IMR-90 (cell line): Measurements from ENCODE around the gene FOLR2. TPM values are rescaled to one million over a fixed set of nuclear protein-coding genes. Genes with fewer than 3 reads are reported as not detected.

Experiments
- ATAC-seq: fragments of 200-7000 bp; cut with Tn5 transposase; 2 replicates; pipeline ENCODE4 v1.9.1; 2020; ENCODE audit warnings: low read depth, mild to moderate bottlenecking, moderate library complexity
- BruUV-seq: library from RNA; stranded (reverse); fragments of 400-500 nt; replicated peaks from 2 replicates; lab custom pipeline; 2021; lab: Mats Ljungman, UMichigan
- CTCF ChIA-PET: fragments of 300-600 bp; formaldehyde crosslinking; extraction: SDS; loops from one replicate; lab custom pipeline; 2021; ENCODE audit warnings: antibody characterized with exemption; lab: Yijun Ruan, JAX
- POLR2A ChIA-PET: fragments of 300-600 bp; sonication (Branson Sonifier 250); formaldehyde crosslinking; loops from one replicate; lab custom pipeline; 2022; ENCODE audit warnings: antibody characterized with exemption; ENCODE audit not compliant: unreplicated experiment; lab: Charles Lee
- DNase-seq: peaks from one replicate; pipeline ENCODE4 v3.0.0; 2013
- H2AFZ ChIP-seq: replicated peaks from 2 replicates; pipeline ENCODE3; 2013; ENCODE audit warnings: low read length, mild to moderate bottlenecking; ENCODE audit not compliant: poor library complexity
- H2AK5ac ChIP-seq: 2 replicates; pipeline ENCODE4 v1.6.1; 2013; ENCODE audit warnings: low read depth, low read length, inconsistent platforms
- H2AK9ac ChIP-seq: replicated peaks from 2 replicates; pipeline ENCODE3; 2013; ENCODE audit warnings: mild to moderate bottlenecking, low read depth, low read length, moderate library complexity; ENCODE audit not compliant: poor library complexity
- H2BK120ac ChIP-seq: 2 replicates; pipeline ENCODE4 v1.6.1; 2013; ENCODE audit warnings: low read depth, low read length, inconsistent platforms
- H2BK15ac ChIP-seq: 3 replicates; pipeline ENCODE4 v1.6.1; 2013; ENCODE audit warnings: low read depth, low read length, inconsistent platforms
- H2BK20ac ChIP-seq: 2 replicates; pipeline ENCODE4 v1.6.1; 2013; ENCODE audit warnings: low read depth, mild to moderate bottlenecking, inconsistent platforms, low read length, moderate library complexity
- H2BK5ac ChIP-seq: 2 replicates; pipeline ENCODE4 v1.6.1; 2013; ENCODE audit warnings: mild to moderate bottlenecking, low read depth, low read length, inconsistent platforms; ENCODE audit not compliant: poor library complexity, severe bottlenecking
- H3K14ac ChIP-seq: replicated peaks from 2 replicates; pipeline ENCODE4 v1.6.1; 2013; ENCODE audit warnings: low read depth, low read length, inconsistent platforms
- H3K18ac ChIP-seq: 2 replicates; pipeline ENCODE4 v1.6.1; 2013; ENCODE audit warnings: low read depth, low read length, control low read depth
- H3K23ac ChIP-seq: 2 replicates; pipeline ENCODE4 v1.6.1; 2013; ENCODE audit warnings: low read depth, low read length, inconsistent platforms
- H3K27ac ChIP-seq: 2 replicates; pipeline ENCODE4 v1.5.1; 2013; ENCODE audit warnings: mild to moderate bottlenecking, control low read depth, low read length; ENCODE audit not compliant: insufficient read depth
- H3K27me3 ChIP-seq: 2 replicates; pipeline ENCODE4 v1.6.1; 2013; ENCODE audit warnings: low read length; ENCODE audit not compliant: control insufficient read depth, insufficient read depth
- H3K36me3 ChIP-seq: 2 replicates; pipeline ENCODE4 v1.6.1; 2013; ENCODE audit warnings: low read length, mixed read lengths; ENCODE audit not compliant: control insufficient read depth, insufficient read depth
- H3K4ac ChIP-seq: 2 replicates; pipeline ENCODE4 v1.6.1; 2013; ENCODE audit warnings: low read depth, low read length, inconsistent platforms
- H3K4me1 ChIP-seq: 2 replicates; pipeline ENCODE4 v1.6.1; 2013; ENCODE audit warnings: low read length, mixed read lengths; ENCODE audit not compliant: control insufficient read depth, insufficient read depth
- H3K4me2 ChIP-seq: 2 replicates; pipeline ENCODE4 v1.6.1; 2013; ENCODE audit warnings: low read depth, mild to moderate bottlenecking, control low read depth, low read length, moderate library complexity
- H3K4me3 ChIP-seq: 2 replicates; pipeline ENCODE4 v1.5.1; 2013; ENCODE audit warnings: low read depth, mild to moderate bottlenecking, control low read depth, low read length, moderate library complexity; ENCODE audit not compliant: insufficient read depth
- H3K56ac ChIP-seq: 2 replicates; pipeline ENCODE4 v1.6.1; 2013; ENCODE audit warnings: low read length, inconsistent platforms; ENCODE audit not compliant: insufficient read depth; ENCODE audit errors: extremely low read depth
- H3K79me1 ChIP-seq, 2 experiments: 2 replicates each; pipeline ENCODE4 v1.6.1; 2013; ENCODE audit warnings: low read length in 2 of 2, inconsistent platforms in 1 of 2, low read depth in 1 of 2
- H3K9ac ChIP-seq: 2 replicates; pipeline ENCODE4 v1.6.1; 2013; ENCODE audit warnings: low read depth, low read length, control low read depth
- H3K9me1 ChIP-seq: 2 replicates; pipeline ENCODE4 v1.6.1; 2013; ENCODE audit warnings: low read length, inconsistent platforms; ENCODE audit not compliant: insufficient read depth
- H3K9me3 ChIP-seq: 2 replicates; pipeline ENCODE4 v1.6.1; 2013; ENCODE audit warnings: low read length; ENCODE audit not compliant: control insufficient read depth, insufficient read depth
- H4K20me1 ChIP-seq: 2 replicates; pipeline ENCODE4 v1.6.1; 2013; ENCODE audit warnings: low read length, inconsistent platforms; ENCODE audit not compliant: insufficient read depth
- H4K5ac ChIP-seq: 2 replicates; pipeline ENCODE4 v1.6.1; 2013; ENCODE audit warnings: mild to moderate bottlenecking, low read depth, low read length, control low read depth
- H4K8ac ChIP-seq, 2 experiments: 2 replicates each; pipeline ENCODE4 v1.6.1; 2013; ENCODE audit warnings: low read depth in 2 of 2, low read length in 2 of 2, control low read depth in 1 of 2, inconsistent platforms in 1 of 2
- H4K91ac ChIP-seq: 2 replicates; pipeline ENCODE4 v1.6.1; 2013; ENCODE audit warnings: low read depth, low read length, inconsistent platforms; ENCODE audit not compliant: insufficient read depth
- BHLHE40 ChIP-seq: fragments of 150-350 bp; IDR thresholded peaks from 2 replicates; pipeline ENCODE4 v1.6.1; 2016; ENCODE audit warnings: mild to moderate bottlenecking, low read depth, low read length
- CEBPB ChIP-seq: IDR thresholded peaks from 2 replicates; pipeline ENCODE4 v1.6.1; 2012; ENCODE audit warnings: low read depth, low read length, improper control_type of control experiment
- CHD1 ChIP-seq: IDR thresholded peaks from 2 replicates; pipeline ENCODE4 v1.6.1; 2012; ENCODE audit warnings: low read depth, low read length, improper control_type of control experiment
- CTCF ChIP-seq: conservative IDR thresholded peaks from 2 replicates; pipeline ENCODE4 v1.5.1; 2012; ENCODE audit warnings: mild to moderate bottlenecking, low read depth, low read length, improper control_type of control experiment
- ELK1 ChIP-seq: fragments of 150-350 bp; IDR thresholded peaks from 2 replicates; pipeline ENCODE4 v1.6.1; 2016; ENCODE audit warnings: low read depth, mild to moderate bottlenecking, low read length, moderate library complexity, borderline replicate concordance
- FOS ChIP-seq: fragments of 150-350 bp; IDR thresholded peaks from 2 replicates; pipeline ENCODE4 v1.6.1; 2016; ENCODE audit warnings: low read depth, low read length
- MAFK ChIP-seq: IDR thresholded peaks from 2 replicates; pipeline ENCODE4 v1.6.1; 2012; ENCODE audit warnings: low read depth, low read length, improper control_type of control experiment
- MAZ ChIP-seq: IDR thresholded peaks from 2 replicates; pipeline ENCODE4 v1.6.1; 2012; ENCODE audit warnings: low read depth, mild to moderate bottlenecking, low read length, improper control_type of control experiment, moderate library complexity, borderline replicate concordance
- MXI1 ChIP-seq: IDR thresholded peaks from 2 replicates; pipeline ENCODE4 v1.6.1; 2012; ENCODE audit warnings: low read depth, mild to moderate bottlenecking, low read length, moderate library complexity, borderline replicate concordance
- NFE2L2 ChIP-seq: fragments of 150-350 bp; IDR thresholded peaks from 2 replicates; pipeline ENCODE4 v1.6.1; 2016; ENCODE audit warnings: low read depth, mild to moderate bottlenecking, low read length
- POLR2A ChIP-seq: IDR thresholded peaks from 2 replicates; pipeline ENCODE4 v1.6.1; 2012; ENCODE audit warnings: mild to moderate bottlenecking, low read depth, low read length
- RAD21 ChIP-seq: IDR thresholded peaks from 2 replicates; pipeline ENCODE4 v1.6.1; 2012; ENCODE audit warnings: low read length, improper control_type of control experiment
- RCOR1 ChIP-seq: IDR thresholded peaks from 2 replicates; pipeline ENCODE4 v1.6.1; 2012; ENCODE audit warnings: mild to moderate bottlenecking, low read length, improper control_type of control experiment; ENCODE audit not compliant: insufficient replicate concordance
- RFX5 ChIP-seq: IDR thresholded peaks from 2 replicates; pipeline ENCODE4 v1.8.0; 2012; ENCODE audit warnings: low read depth, mild to moderate bottlenecking, low read length, moderate library complexity
- SMC3 ChIP-seq: fragments of 150-350 bp; IDR thresholded peaks from 2 replicates; pipeline ENCODE4 v1.6.1; 2016; ENCODE audit warnings: low read depth, mild to moderate bottlenecking, antibody characterized with exemption, low read length, moderate library complexity
- WGBS, 2 experiments: methylation state at CpG; one replicate each; pipeline versions ENCODE4 v1.1.5 to v1.1.7; 2013; ENCODE audit warnings: missing lambda C conversion rate in 2 of 2; ENCODE audit not compliant: insufficient read length in 1 of 2; ENCODE audit errors: extremely low coverage in 2 of 2; 5-methylcytosine and 5-hydroxymethylcytosine counted together
- dilution Hi-C: fragments of 300-500 bp; cut with HindIII; formaldehyde crosslinking; loops from one replicate; pipeline ENCODE4 v1.14.3; 2018; ENCODE audit warnings: low sequenced_read_pairs; ENCODE audit not compliant: unreplicated experiment
- in situ Hi-C: fragments of 300-500 bp; cut with MboI; formaldehyde crosslinking; loops from 3 replicates; pipeline ENCODE4 v1.14.3; 2019; ENCODE audit warnings: low sequenced_read_pairs, inconsistent platforms, mixed read lengths
- intact Hi-C: fragments of 100-400 bp; cut with micrococcal nuclease; formaldehyde crosslinking; loops from 2 replicates; pipeline ENCODE4 v1.10.0; 2022
- polyA plus RNA-seq, 3 experiments: library from polyadenylated mRNA; depleted of rRNA; stranded (reverse); fragments of >200 nt; gene quantifications; 2 replicates each; pipeline ENCODE4 v1.2.3, GENCODE V29; 2012; ENCODE audit warnings: low replicate concordance in 1 of 3
- total RNA-seq: library from RNA; depleted of rRNA; stranded (reverse); fragments of >200 nt; gene quantifications from 2 replicates; pipeline ENCODE4 v1.2.3, GENCODE V29; 2012
- TF ChIP-seq, protein P1 (sequence below): fragments of 150-350 bp; IDR thresholded peaks from 2 replicates; pipeline ENCODE4 v1.6.1; 2017; ENCODE audit warnings: mild to moderate bottlenecking, antibody characterized with exemption, low read length, low read depth

Gene FOLR2
- total and polyA plus RNA-seq, 2 of the 4 experiments (the other 2 are of a cell fraction), result not detected

- dilution Hi-C loops, result no loop called here
- no peak within 1 kb of the TSS for H2BK120ac ChIP-seq
- H3K23ac ChIP-seq, result no peak within 1 kb of the TSS
- ATAC-seq (no peak), DNase-seq (no peak)
- intact Hi-C loops, result no loop called here
- H4K5ac ChIP-seq, result no peak within 1 kb of the TSS
- no peaks in the 10 kb centered on the region for H3K4me1 ChIP-seq
- TF ChIP-seq MAFK, result no peak
- TF ChIP-seq POLR2A, result no peak
- no peak for TF ChIP-seq SMC3
- TF ChIP-seq RFX5, result no peak
- TF ChIP-seq CHD1, result no peak
- TF ChIP-seq ELK1, result no peak
- TF ChIP-seq MAZ, result no peak
- TF ChIP-seq, protein P1, sequence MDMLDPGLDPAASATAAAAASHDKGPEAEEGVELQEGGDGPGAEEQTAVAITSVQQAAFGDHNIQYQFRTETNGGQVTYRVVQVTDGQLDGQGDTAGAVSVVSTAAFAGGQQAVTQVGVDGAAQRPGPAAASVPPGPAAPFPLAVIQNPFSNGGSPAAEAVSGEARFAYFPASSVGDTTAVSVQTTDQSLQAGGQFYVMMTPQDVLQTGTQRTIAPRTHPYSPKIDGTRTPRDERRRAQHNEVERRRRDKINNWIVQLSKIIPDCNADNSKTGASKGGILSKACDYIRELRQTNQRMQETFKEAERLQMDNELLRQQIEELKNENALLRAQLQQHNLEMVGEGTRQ, result no peak
- TF ChIP-seq FOS, result no peak
- TF ChIP-seq CEBPB, result no peak
- no peak for TF ChIP-seq BHLHE40
- no peak for TF ChIP-seq RAD21
- no peak for TF ChIP-seq CTCF
- TF ChIP-seq RCOR1, result no peak
- TF ChIP-seq MXI1, result no peak
- no peak for TF ChIP-seq NFE2L2
- no peaks in the 10 kb centered on the region for H3K36me3 ChIP-seq
- no peak within 1 kb of the TSS for H3K27ac ChIP-seq
- H2BK5ac ChIP-seq, result no peak within 1 kb of the TSS
- H2AK5ac ChIP-seq, result no peak within 1 kb of the TSS
- ChIA-PET POLR2A (no interaction called here), CTCF (no interaction called here)
- H3K18ac ChIP-seq, result no peak within 1 kb of the TSS
- peak within 1 kb of the TSS; percentile 61 for H2AFZ ChIP-seq
- no TSS peak for BruUV-seq
- in situ Hi-C loops, result no loop called here
- H3K14ac ChIP-seq, result no peak within 1 kb of the TSS
- no peak within 1 kb of the TSS for H3K4ac ChIP-seq
- H4K8ac ChIP-seq, result no peak within 1 kb of the TSS
- H3K4me3 ChIP-seq, result no peak within 1 kb of the TSS
- WGBS, 2 experiments, result 50% methylated on average over 1 of the region's 5 CpGs; no CpG with 5 or more reads in 1 of the 2 experiments
- H2BK20ac ChIP-seq, result no peak within 1 kb of the TSS
- H3K4me2 ChIP-seq, result no peak within 1 kb of the TSS
- no peaks in the 10 kb centered on the region for H3K79me1 ChIP-seq
- H3K56ac ChIP-seq, result no peak within 1 kb of the TSS
- H4K20me1 ChIP-seq, result no peaks in the 10 kb centered on the region
- H2AK9ac ChIP-seq, result no peak within 1 kb of the TSS
- no peaks in the 10 kb centered on the region for H3K9me1 ChIP-seq
- H2BK15ac ChIP-seq, result no peak within 1 kb of the TSS
- no peak within 1 kb of the TSS for H3K9ac ChIP-seq
- H4K91ac ChIP-seq, result no peak within 1 kb of the TSS
- H3K9me3 ChIP-seq, result no peaks in the 10 kb centered on the region
- peaks cover 12% of the 10 kb centered on the region; the same call in 1 of the 2 replicates for H3K27me3 ChIP-seq
Observed at GRCh38 chr11:72191961-72192381, 24.6 kb upstream of the FOLR2 start, which contains the start of gene FOLR1. TSS of gene FOLR1 (plus strand) at chr11:72192140. CDS start at chr11:72192174, 34 bp downstream.
